HEK293 (cell line): ENCODE measurements around the gene PKLR.

Source experiments
- BCL6B ChIP-seq: fragments of 450-650 bp; formaldehyde crosslinking; IDR thresholded peaks from 2 replicates; pipeline ENCODE4 v1.5.1; 2017; ENCODE audit warnings: missing biosample characterization, missing genetic modification characterization
- GLI4 ChIP-seq: fragments of 450-650 bp; formaldehyde crosslinking; IDR thresholded peaks from 2 replicates; pipeline ENCODE4 v1.5.1; 2016; ENCODE audit warnings: missing biosample characterization, missing genetic modification characterization
- GLIS2 ChIP-seq: fragments of 450-650 bp; formaldehyde crosslinking; IDR thresholded peaks from 2 replicates; pipeline ENCODE4 v1.5.1; 2016; ENCODE audit warnings: missing biosample characterization, missing genetic modification characterization
- HOXD13 ChIP-seq: sonication (generic); formaldehyde crosslinking; IDR thresholded peaks from 2 replicates; pipeline ENCODE4 v1.8.0; 2022; ENCODE audit warnings: missing genetic modification reagents, borderline replicate concordance
- KLF1 ChIP-seq: fragments of 450-650 bp; formaldehyde crosslinking; IDR thresholded peaks from 2 replicates; pipeline ENCODE4 v1.5.1; 2016; ENCODE audit warnings: missing biosample characterization, missing genetic modification characterization
- KLF17 ChIP-seq: fragments of 450-650 bp; formaldehyde crosslinking; IDR thresholded peaks from 2 replicates; pipeline ENCODE4 v1.5.1; 2016; ENCODE audit warnings: missing biosample characterization, missing genetic modification characterization
- YY2 ChIP-seq: fragments of 450-650 bp; formaldehyde crosslinking; IDR thresholded peaks from 2 replicates; pipeline ENCODE4 v1.5.1; 2016; ENCODE audit warnings: missing biosample characterization, missing genetic modification characterization
- ZBTB48 ChIP-seq: fragments of 450-650 bp; formaldehyde crosslinking; IDR thresholded peaks from 2 replicates; pipeline ENCODE4 v1.5.1; 2016; ENCODE audit warnings: missing biosample characterization, missing genetic modification characterization
- ZEB2 ChIP-seq: fragments of 450-650 bp; formaldehyde crosslinking; IDR thresholded peaks from 2 replicates; pipeline ENCODE4 v1.5.1; 2016; ENCODE audit warnings: missing biosample characterization, missing genetic modification characterization
- ZFP69B ChIP-seq: fragments of 450-650 bp; formaldehyde crosslinking; IDR thresholded peaks from 2 replicates; pipeline ENCODE4 v1.5.1; 2016; ENCODE audit warnings: missing biosample characterization, missing genetic modification characterization
- ZNF146 ChIP-seq: fragments of 450-650 bp; formaldehyde crosslinking; IDR thresholded peaks from 2 replicates; pipeline ENCODE4 v1.5.1; 2016; ENCODE audit warnings: missing biosample characterization, missing genetic modification characterization
- ZNF175 ChIP-seq: fragments of 450-650 bp; formaldehyde crosslinking; IDR thresholded peaks from 2 replicates; pipeline ENCODE4 v1.5.1; 2016; ENCODE audit warnings: missing biosample characterization, missing genetic modification characterization
- ZNF292 ChIP-seq: fragments of 450-650 bp; formaldehyde crosslinking; IDR thresholded peaks from 2 replicates; pipeline ENCODE4 v1.5.1; 2016; ENCODE audit warnings: low read depth, missing biosample characterization, missing genetic modification characterization, borderline replicate concordance
- ZNF341 ChIP-seq: fragments of 450-650 bp; formaldehyde crosslinking; IDR thresholded peaks from 2 replicates; pipeline ENCODE4; 2016; ENCODE audit warnings: low read depth, missing biosample characterization, missing genetic modification characterization
- ZNF433 ChIP-seq: fragments of 450-650 bp; formaldehyde crosslinking; IDR thresholded peaks from 2 replicates; pipeline ENCODE4 v1.5.1; 2016; ENCODE audit warnings: missing biosample characterization, missing genetic modification characterization, low read depth
- ZNF48 ChIP-seq: fragments of 450-650 bp; formaldehyde crosslinking; IDR thresholded peaks from 2 replicates; pipeline ENCODE4 v1.5.1; 2016; ENCODE audit warnings: missing biosample characterization, missing genetic modification characterization
- ZNF514 ChIP-seq: fragments of 450-650 bp; formaldehyde crosslinking; IDR thresholded peaks from 2 replicates; pipeline ENCODE4 v1.5.1; 2016; ENCODE audit warnings: missing biosample characterization, missing genetic modification characterization
- ZNF529 ChIP-seq: fragments of 450-650 bp; formaldehyde crosslinking; IDR thresholded peaks from 2 replicates; pipeline ENCODE4 v1.5.1; 2017; ENCODE audit warnings: missing genetic modification characterization, missing biosample characterization; ENCODE audit not compliant: insufficient replicate concordance
- ZNF555 ChIP-seq: fragments of 450-650 bp; formaldehyde crosslinking; conservative IDR thresholded peaks from 2 replicates; pipeline ENCODE4 v1.5.1; 2017; ENCODE audit warnings: missing biosample characterization, mild to moderate bottlenecking, missing genetic modification characterization, inconsistent platforms
- ZNF558 ChIP-seq: fragments of 450-650 bp; formaldehyde crosslinking; IDR thresholded peaks from 2 replicates; pipeline ENCODE4 v1.5.1; 2016; ENCODE audit warnings: missing biosample characterization, missing genetic modification characterization
- ZNF629 ChIP-seq: fragments of 450-650 bp; formaldehyde crosslinking; IDR thresholded peaks from 2 replicates; pipeline ENCODE4 v1.5.1; 2017; ENCODE audit warnings: missing biosample characterization, missing genetic modification characterization
- ZNF654 ChIP-seq: fragments of 450-650 bp; formaldehyde crosslinking; IDR thresholded peaks from 2 replicates; pipeline ENCODE4 v1.5.1; 2016; ENCODE audit warnings: low read depth, missing biosample characterization, missing genetic modification characterization
- ZNF677 ChIP-seq: fragments of 450-650 bp; IDR thresholded peaks from 2 replicates; pipeline ENCODE4 v1.5.0; 2018; ENCODE audit warnings: missing biosample characterization, mild to moderate bottlenecking, missing genetic modification characterization, moderate library complexity
- ZNF76 ChIP-seq: fragments of 450-650 bp; formaldehyde crosslinking; IDR thresholded peaks from 2 replicates; pipeline ENCODE4; 2016; ENCODE audit warnings: low read depth, missing biosample characterization, missing genetic modification characterization, borderline replicate concordance
- ZNF837 ChIP-seq: fragments of 450-650 bp; formaldehyde crosslinking; IDR thresholded peaks from 2 replicates; pipeline ENCODE4 v1.5.1; 2016; ENCODE audit warnings: missing biosample characterization, missing genetic modification characterization
- TF ChIP-seq, protein P1 (sequence below): fragments of 450-650 bp; formaldehyde crosslinking; IDR thresholded peaks from 2 replicates; pipeline ENCODE4 v1.5.1; 2016; ENCODE audit warnings: missing biosample characterization, missing genetic modification characterization, low read depth
- TF ChIP-seq, protein P2 (sequence below): fragments of 450-650 bp; formaldehyde crosslinking; IDR thresholded peaks from 2 replicates; pipeline ENCODE4 v1.5.1; 2016; ENCODE audit warnings: missing biosample characterization, missing genetic modification characterization
- TF ChIP-seq, protein P3 (sequence below): fragments of 450-650 bp; formaldehyde crosslinking; IDR thresholded peaks from 2 replicates; pipeline ENCODE4 v1.5.1; 2016; ENCODE audit warnings: missing biosample characterization, missing genetic modification characterization
- TF ChIP-seq, protein P4 (sequence below): fragments of 450-650 bp; formaldehyde crosslinking; conservative IDR thresholded peaks from 2 replicates; pipeline ENCODE4 v1.5.1; 2016; ENCODE audit warnings: low read depth, missing biosample characterization, missing genetic modification characterization

The PKLR gene

DNA sequence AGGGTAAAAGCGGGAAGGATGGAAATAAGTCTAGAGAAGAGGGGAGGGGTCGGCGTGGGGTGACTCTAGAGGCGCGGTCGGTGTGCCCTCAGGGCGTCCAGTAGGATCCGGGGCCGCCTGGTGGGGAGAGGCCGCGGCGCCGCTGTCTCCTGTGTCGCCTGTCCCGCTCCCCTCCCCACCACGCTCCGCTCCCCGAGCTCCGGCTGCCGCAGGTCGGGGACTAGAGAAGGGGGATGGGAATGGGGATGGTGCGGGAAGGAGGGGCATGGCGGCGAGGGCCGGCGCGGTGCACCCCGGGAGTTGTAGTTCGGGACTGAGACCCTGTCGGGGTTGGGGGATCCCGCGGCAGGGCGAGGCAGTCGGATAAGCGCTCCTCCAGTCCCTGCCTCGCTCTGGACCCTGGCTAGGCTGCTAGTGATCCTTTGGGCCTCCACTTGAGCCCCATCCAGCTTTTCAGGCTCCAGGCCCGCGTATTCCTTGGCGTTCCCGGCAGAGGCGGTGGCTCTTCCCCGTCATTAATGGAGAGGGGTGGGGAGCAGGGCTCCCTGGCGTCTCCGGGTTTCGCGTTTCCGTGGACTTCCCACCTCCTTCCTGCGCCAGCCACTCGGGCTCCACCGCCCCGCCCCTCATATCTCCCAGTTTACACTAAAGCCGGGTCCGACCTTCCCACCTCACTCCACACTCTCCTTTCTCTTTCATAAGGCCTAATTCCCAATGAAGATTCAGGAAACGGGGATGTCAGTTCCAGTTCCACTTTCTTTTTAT is 45.8 kb downstream of the PKLR start, which contains the start of gene ENTREP3 (continued):
- no peak for TF ChIP-seq ZNF837 (tag by site-specific recombination)
- no peak for TF ChIP-seq HOXD13 (CRISPR knock-in tag)
- no peak; the same call in 1 of the 2 replicates for TF ChIP-seq ZNF558 (tag by site-specific recombination)
- TF ChIP-seq, protein P1, sequence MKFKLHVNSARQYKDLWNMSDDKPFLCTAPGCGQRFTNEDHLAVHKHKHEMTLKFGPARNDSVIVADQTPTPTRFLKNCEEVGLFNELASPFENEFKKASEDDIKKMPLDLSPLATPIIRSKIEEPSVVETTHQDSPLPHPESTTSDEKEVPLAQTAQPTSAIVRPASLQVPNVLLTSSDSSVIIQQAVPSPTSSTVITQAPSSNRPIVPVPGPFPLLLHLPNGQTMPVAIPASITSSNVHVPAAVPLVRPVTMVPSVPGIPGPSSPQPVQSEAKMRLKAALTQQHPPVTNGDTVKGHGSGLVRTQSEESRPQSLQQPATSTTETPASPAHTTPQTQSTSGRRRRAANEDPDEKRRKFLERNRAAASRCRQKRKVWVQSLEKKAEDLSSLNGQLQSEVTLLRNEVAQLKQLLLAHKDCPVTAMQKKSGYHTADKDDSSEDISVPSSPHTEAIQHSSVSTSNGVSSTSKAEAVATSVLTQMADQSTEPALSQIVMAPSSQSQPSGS (tag by site-specific recombination), result no peak
- TF ChIP-seq ZNF341, result peak; percentile 95
- TF ChIP-seq KLF17 (tag by site-specific recombination), result peak; percentile 87
- TF ChIP-seq, protein P2, sequence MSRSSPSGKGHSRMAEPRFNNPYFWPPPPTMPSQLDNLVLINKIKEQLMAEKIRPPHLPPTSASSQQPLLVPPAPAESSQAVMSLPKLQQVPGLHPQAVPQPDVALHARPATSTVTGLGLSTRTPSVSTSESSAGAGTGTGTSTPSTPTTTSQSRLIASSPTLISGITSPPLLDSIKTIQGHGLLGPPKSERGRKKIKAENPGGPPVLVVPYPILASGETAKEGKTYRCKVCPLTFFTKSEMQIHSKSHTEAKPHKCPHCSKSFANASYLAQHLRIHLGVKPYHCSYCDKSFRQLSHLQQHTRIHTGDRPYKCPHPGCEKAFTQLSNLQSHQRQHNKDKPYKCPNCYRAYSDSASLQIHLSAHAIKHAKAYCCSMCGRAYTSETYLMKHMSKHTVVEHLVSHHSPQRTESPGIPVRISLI (tag by site-specific recombination), result no peak
- no peak for TF ChIP-seq ZNF292 (tag by site-specific recombination)
- peak; percentile 96 for TF ChIP-seq ZBTB48 (tag by site-specific recombination)
- TF ChIP-seq, protein P3, sequence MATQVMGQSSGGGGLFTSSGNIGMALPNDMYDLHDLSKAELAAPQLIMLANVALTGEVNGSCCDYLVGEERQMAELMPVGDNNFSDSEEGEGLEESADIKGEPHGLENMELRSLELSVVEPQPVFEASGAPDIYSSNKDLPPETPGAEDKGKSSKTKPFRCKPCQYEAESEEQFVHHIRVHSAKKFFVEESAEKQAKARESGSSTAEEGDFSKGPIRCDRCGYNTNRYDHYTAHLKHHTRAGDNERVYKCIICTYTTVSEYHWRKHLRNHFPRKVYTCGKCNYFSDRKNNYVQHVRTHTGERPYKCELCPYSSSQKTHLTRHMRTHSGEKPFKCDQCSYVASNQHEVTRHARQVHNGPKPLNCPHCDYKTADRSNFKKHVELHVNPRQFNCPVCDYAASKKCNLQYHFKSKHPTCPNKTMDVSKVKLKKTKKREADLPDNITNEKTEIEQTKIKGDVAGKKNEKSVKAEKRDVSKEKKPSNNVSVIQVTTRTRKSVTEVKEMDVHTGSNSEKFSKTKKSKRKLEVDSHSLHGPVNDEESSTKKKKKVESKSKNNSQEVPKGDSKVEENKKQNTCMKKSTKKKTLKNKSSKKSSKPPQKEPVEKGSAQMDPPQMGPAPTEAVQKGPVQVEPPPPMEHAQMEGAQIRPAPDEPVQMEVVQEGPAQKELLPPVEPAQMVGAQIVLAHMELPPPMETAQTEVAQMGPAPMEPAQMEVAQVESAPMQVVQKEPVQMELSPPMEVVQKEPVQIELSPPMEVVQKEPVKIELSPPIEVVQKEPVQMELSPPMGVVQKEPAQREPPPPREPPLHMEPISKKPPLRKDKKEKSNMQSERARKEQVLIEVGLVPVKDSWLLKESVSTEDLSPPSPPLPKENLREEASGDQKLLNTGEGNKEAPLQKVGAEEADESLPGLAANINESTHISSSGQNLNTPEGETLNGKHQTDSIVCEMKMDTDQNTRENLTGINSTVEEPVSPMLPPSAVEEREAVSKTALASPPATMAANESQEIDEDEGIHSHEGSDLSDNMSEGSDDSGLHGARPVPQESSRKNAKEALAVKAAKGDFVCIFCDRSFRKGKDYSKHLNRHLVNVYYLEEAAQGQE (tag by site-specific recombination), result no peak
- TF ChIP-seq ZNF514 (tag by site-specific recombination), result no peak
- TF ChIP-seq KLF1 (tag by site-specific recombination), result peak; percentile 69
- TF ChIP-seq ZNF48, result no peak
- peak; percentile 98 for TF ChIP-seq ZNF76 (tag by site-specific recombination)
- TF ChIP-seq ZNF433, result no peak
- no peak for TF ChIP-seq ZNF654 (tag by site-specific recombination)
- TF ChIP-seq ZNF629, result peak; percentile 76
- TF ChIP-seq ZNF677 (tag by site-specific recombination), result no peak
- TF ChIP-seq, protein P4, sequence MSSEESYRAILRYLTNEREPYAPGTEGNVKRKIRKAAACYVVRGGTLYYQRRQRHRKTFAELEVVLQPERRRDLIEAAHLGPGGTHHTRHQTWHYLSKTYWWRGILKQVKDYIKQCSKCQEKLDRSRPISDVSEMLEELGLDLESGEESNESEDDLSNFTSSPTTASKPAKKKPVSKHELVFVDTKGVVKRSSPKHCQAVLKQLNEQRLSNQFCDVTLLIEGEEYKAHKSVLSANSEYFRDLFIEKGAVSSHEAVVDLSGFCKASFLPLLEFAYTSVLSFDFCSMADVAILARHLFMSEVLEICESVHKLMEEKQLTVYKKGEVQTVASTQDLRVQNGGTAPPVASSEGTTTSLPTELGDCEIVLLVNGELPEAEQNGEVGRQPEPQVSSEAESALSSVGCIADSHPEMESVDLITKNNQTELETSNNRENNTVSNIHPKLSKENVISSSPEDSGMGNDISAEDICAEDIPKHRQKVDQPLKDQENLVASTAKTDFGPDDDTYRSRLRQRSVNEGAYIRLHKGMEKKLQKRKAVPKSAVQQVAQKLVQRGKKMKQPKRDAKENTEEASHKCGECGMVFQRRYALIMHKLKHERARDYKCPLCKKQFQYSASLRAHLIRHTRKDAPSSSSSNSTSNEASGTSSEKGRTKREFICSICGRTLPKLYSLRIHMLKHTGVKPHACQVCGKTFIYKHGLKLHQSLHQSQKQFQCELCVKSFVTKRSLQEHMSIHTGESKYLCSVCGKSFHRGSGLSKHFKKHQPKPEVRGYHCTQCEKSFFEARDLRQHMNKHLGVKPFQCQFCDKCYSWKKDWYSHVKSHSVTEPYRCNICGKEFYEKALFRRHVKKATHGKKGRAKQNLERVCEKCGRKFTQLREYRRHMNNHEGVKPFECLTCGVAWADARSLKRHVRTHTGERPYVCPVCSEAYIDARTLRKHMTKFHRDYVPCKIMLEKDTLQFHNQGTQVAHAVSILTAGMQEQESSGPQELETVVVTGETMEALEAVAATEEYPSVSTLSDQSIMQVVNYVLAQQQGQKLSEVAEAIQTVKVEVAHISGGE (tag by site-specific recombination), result peak; percentile 80
- no peak for TF ChIP-seq ZNF555 (tag by site-specific recombination)
- TF ChIP-seq ZNF146 (tag by site-specific recombination), result no peak
- no peak for TF ChIP-seq GLIS2 (tag by site-specific recombination)
- no peak for TF ChIP-seq ZNF175 (tag by site-specific recombination)
- TF ChIP-seq ZNF529 (tag by site-specific recombination), result no peak
- peak; percentile 38; the same call in 1 of the 2 replicates for TF ChIP-seq ZFP69B
- peak; percentile 94 for TF ChIP-seq YY2 (tag by site-specific recombination)
- no peak for TF ChIP-seq BCL6B (tag by site-specific recombination)
- no peak for TF ChIP-seq GLI4 (tag by site-specific recombination)
- peak; percentile 84 for TF ChIP-seq ZEB2
